SU-DHL-6 (cell line): ENCODE results near the gene TDRD10.

Source experiments
- H2AFZ ChIP-seq: fragments of 200-600 bp; sonication (generic); 2 replicates; pipeline ENCODE4 v1.6.1; 2014; ENCODE audit warnings: low read depth, mild to moderate bottlenecking, moderate library complexity, mixed read lengths, antibody characterized with exemption, low read length; ENCODE audit not compliant: severe bottlenecking
- H3F3A ChIP-seq: fragments of 200-600 bp; shearing (Covaris generic); 2 replicates; pipeline ENCODE4 v1.6.0; 2016; ENCODE audit warnings: antibody characterized with exemption, mild to moderate bottlenecking; ENCODE audit not compliant: insufficient read depth
- H3K27ac ChIP-seq: fragments of 200-600 bp; sonication (generic); 2 replicates; pipeline ENCODE4 v1.5.1; 2016; ENCODE audit warnings: low read depth, mild to moderate bottlenecking, low read length, moderate library complexity, mixed read lengths
- H3K27me3 ChIP-seq: fragments of 200-600 bp; sonication (generic), shearing (Covaris generic); 2 replicates; pipeline ENCODE4 v1.6.0; 2014; ENCODE audit warnings: mild to moderate bottlenecking, low read length
- H3K36me3 ChIP-seq: fragments of 200-600 bp; sonication (generic); 2 replicates; pipeline ENCODE4 v1.6.1; 2014; ENCODE audit warnings: mild to moderate bottlenecking, low read length, mixed read lengths
- H3K4me2 ChIP-seq: fragments of 300-600, 200-600 bp; shearing (Covaris generic), sonication (generic); 2 replicates; pipeline ENCODE4 v1.6.0; 2014; ENCODE audit warnings: low read length, low read depth, mild to moderate bottlenecking; ENCODE audit not compliant: poor library complexity, severe bottlenecking
- H3K4me3 ChIP-seq: fragments of 200-600 bp; sonication (generic); 2 replicates; pipeline ENCODE4 v1.5.1; 2014; ENCODE audit warnings: antibody characterized with exemption, low read length, mild to moderate bottlenecking, mixed read lengths; ENCODE audit not compliant: insufficient read depth, poor library complexity, severe bottlenecking
- H3K79me2 ChIP-seq: fragments of 200-600 bp; sonication (generic); 2 replicates; pipeline ENCODE4 v1.6.1; 2014; ENCODE audit warnings: mild to moderate bottlenecking, low read length, moderate library complexity; ENCODE audit not compliant: insufficient read depth
- H3K9ac ChIP-seq: fragments of 200-600 bp; sonication (generic); 2 replicates; pipeline ENCODE4 v1.7.0; 2014; ENCODE audit warnings: mild to moderate bottlenecking, low read length
- H3K9me2 ChIP-seq: fragments of 200-600 bp; sonication (generic); replicated peaks from 2 replicates; pipeline ENCODE4 v1.6.1; 2014; ENCODE audit warnings: low read length; ENCODE audit not compliant: insufficient read depth
- H3K9me3 ChIP-seq: fragments of 200-600 bp; sonication (generic); 2 replicates; pipeline ENCODE4 v1.6.1; 2014; ENCODE audit warnings: low read length, mixed read lengths; ENCODE audit not compliant: insufficient read depth
- H4K20me1 ChIP-seq: fragments of 200-600 bp; sonication (generic); 2 replicates; pipeline ENCODE4 v1.6.1; 2014; ENCODE audit warnings: low read depth, mild to moderate bottlenecking, antibody characterized with exemption, low read length, moderate library complexity, mixed read lengths
- EZH2phosphoT487 ChIP-seq: fragments of 200-600 bp; sonication (generic), shearing (Covaris generic); conservative IDR thresholded peaks from 2 replicates; pipeline ENCODE4 v1.6.1; 2018; ENCODE audit warnings: mild to moderate bottlenecking, antibody characterized with exemption, low read length, moderate library complexity, mixed read lengths
- TF ChIP-seq, protein P1 (sequence below): fragments of 200-600 bp; sonication (generic); IDR thresholded peaks from one replicate; pipeline ENCODE4 v1.5.1; 2017; ENCODE audit warnings: antibody characterized with exemption, mild to moderate bottlenecking, low read length, moderate library complexity; ENCODE audit not compliant: insufficient read depth, poor library complexity, severe bottlenecking

The TDRD10 gene

DNA sequence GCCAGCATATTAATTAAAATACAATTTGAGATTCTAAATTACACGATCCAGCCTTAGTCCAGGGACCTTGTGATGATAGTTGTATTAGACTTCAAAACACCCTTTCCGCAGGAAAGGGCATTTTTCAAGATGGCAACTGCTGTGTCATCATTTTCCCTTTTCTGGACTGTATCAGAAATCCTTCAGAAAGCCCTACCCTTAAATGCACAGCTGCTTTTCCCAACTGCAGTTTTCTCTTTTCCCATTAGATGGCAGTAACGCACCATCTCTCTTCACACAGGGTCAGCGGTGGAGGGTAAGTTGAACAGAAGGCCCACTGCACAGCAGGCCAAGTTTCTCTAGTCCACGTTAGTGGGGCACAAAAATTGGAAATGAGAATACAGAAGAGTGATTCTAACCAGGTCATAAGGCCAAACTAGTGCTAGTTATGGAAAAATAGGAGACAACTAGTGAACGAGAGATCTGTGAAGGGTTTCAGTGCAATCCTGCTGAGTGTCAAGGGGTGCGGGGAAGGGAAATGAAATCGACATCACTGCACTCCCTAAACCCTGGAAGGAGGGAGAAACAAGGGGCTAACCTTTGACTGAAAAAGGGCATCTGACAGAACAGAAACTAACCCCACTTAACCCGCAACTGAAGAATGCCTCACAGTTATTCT is 22.1 kb upstream of the TDRD10 start:
- Histone ChIP-seq H3K27ac (no peak overlapping the region), H2AFZ (peak overlapping the region; percentile 29), H3K4me2 (no peak overlapping the region)

DNA sequence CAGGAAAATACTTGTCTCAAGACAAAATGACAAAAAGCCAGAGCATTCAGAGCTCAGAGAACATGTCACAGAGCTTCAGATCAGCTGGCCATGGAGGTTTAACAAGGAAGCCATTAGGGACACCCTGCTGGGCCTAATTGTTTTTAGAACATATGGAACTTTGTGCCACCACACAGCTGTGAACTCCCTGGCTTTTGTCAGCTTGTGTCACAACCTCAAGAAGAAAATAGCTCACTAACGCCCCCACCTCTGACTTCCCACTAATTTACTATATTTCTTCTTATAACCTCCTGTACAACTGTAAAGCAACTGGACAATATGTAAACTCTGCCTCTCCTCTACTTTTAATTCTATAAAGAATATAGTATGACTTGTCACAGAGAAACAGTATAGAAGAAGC is 21.0 kb upstream of the TDRD10 start:
- Histone ChIP-seq H4K20me1 (no peaks in the 10 kb centered on the region), H3K79me2 (no peaks in the 10 kb centered on the region), H2AFZ (no peak overlapping the region), H3F3A (0 out of 2 replicates have a peak, but pooled peaks cover 3% of the 10 kb centered on the region), H3K36me3 (no peaks in the 10 kb centered on the region), H3K27me3 (no peaks in the 10 kb centered on the region), H3K9me2 (no peaks in the 10 kb centered on the region), H3K27ac (no peak overlapping the region), H3K4me2 (no peak overlapping the region), H3K9me3 (no peaks in the 10 kb centered on the region), H3K4me3 (no peak overlapping the region), H3K9ac (no peak overlapping the region)
- TF ChIP-seq, protein P1, sequence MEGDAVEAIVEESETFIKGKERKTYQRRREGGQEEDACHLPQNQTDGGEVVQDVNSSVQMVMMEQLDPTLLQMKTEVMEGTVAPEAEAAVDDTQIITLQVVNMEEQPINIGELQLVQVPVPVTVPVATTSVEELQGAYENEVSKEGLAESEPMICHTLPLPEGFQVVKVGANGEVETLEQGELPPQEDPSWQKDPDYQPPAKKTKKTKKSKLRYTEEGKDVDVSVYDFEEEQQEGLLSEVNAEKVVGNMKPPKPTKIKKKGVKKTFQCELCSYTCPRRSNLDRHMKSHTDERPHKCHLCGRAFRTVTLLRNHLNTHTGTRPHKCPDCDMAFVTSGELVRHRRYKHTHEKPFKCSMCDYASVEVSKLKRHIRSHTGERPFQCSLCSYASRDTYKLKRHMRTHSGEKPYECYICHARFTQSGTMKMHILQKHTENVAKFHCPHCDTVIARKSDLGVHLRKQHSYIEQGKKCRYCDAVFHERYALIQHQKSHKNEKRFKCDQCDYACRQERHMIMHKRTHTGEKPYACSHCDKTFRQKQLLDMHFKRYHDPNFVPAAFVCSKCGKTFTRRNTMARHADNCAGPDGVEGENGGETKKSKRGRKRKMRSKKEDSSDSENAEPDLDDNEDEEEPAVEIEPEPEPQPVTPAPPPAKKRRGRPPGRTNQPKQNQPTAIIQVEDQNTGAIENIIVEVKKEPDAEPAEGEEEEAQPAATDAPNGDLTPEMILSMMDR = no peak
- TF ChIP-seq EZH2phosphoT487 = no peak

More for the DNA sequence above, 22.1 kb upstream of the TDRD10 start:
- H3K9ac ChIP-seq = no peak overlapping the region
- no peaks in the 10 kb centered on the region for H3K9me2 ChIP-seq
- H4K20me1 ChIP-seq = no peaks in the 10 kb centered on the region
- no peak for TF ChIP-seq EZH2phosphoT487
- TF ChIP-seq, protein P1 = peak; percentile 88
- no peaks in the 10 kb centered on the region for H3K27me3 ChIP-seq
- H3K79me2 ChIP-seq = no peaks in the 10 kb centered on the region
- H3F3A ChIP-seq = 0 out of 2 replicates have a peak, but pooled peaks cover 3% of the 10 kb centered on the region
- H3K9me3 ChIP-seq = no peaks in the 10 kb centered on the region
- no peaks in the 10 kb centered on the region for H3K36me3 ChIP-seq
- H3K4me3 ChIP-seq = no peak overlapping the region

DNA sequence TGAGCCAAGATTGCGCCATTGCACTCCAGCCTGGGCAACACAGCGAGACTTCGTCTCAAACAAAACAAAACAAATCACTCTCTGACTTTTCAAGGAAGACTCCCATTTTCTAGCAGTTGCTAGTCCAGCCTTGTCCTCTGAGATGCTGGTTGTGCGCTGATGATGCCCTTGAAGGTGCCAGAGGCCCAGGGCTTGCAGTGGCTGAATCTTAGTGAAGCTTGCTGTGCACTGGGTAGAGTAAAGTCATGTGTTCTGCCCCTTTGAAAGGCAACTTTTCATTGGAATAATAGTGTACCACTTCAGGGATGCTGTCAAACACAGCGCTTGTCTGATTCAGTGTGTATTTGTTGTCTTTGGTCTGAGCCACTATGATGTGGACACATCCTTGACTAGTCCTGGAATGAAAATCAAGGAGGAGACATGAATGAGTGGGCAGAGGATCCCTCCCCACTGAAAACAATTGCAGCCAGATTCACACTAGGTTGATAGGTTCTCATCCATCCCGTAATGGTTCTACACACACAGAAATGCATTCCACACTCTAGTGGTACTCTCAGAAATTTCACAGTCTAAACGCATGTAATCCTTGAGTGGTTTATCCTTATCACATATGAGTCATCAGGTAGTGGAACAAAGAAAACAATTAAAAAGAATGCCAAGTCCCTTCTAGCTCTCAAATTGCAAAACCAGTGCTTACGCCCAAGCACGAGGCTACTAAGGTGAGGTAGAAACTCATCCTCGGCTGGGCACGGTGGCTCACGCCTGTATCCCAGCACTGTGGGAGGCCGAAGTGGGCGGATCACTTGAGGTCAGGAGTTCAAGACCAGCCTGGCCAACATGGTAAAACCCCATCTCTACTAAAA is 17.8 kb upstream of the TDRD10 start:
- H3K36me3 ChIP-seq = no peaks in the 10 kb centered on the region
- H3K9me3 ChIP-seq = no peaks in the 10 kb centered on the region
- no peak for TF ChIP-seq EZH2phosphoT487
- TF ChIP-seq, protein P1 = no peak
- H3K27me3 ChIP-seq = no peaks in the 10 kb centered on the region
- H2AFZ ChIP-seq = no peak overlapping the region
- no peak overlapping the region for H3K9ac ChIP-seq
- H3F3A ChIP-seq = 0 out of 2 replicates have a peak, but pooled peaks cover 3% of the 10 kb centered on the region
- H3K4me2 ChIP-seq = no peak overlapping the region
- H3K9me2 ChIP-seq = no peaks in the 10 kb centered on the region
- H3K4me3 ChIP-seq = no peak overlapping the region
- H3K79me2 ChIP-seq = no peaks in the 10 kb centered on the region
- H3K27ac ChIP-seq = no peak overlapping the region
- H4K20me1 ChIP-seq = no peaks in the 10 kb centered on the region
